Ascending aorta (tissue), 2 donors: ENCODE data around the gene ZBTB21. TPM values are rescaled to one million over a fixed set of nuclear protein-coding genes. Genes with fewer than 3 reads are reported as not detected.
A peak's percentile ranks its signal among the peaks of the same experiment; 100 is the strongest.

Experiments used
- DNase-seq, 2 donors: peaks; one replicate each; pipeline ENCODE4 v3.0.0-alpha.2; 2019; ENCODE audit warnings: low spot score in 2 of 2
- H3K27ac ChIP-seq, 2 donors: fragments of 200-600 bp; sonication (generic); one replicate each; pipeline ENCODE4 v1.5.1; 2016 to 2017; ENCODE audit warnings: mild to moderate bottlenecking in 1 of 2
- H3K27me3 ChIP-seq: fragments of 200-600 bp; sonication (generic); one replicate; pipeline ENCODE4 v1.5.1; 2017
- H3K36me3 ChIP-seq, 2 donors: fragments of 200-600 bp; sonication (generic); one replicate each; pipeline ENCODE4 v1.5.1; 2016
- H3K4me1 ChIP-seq, 2 donors: fragments of 200-600 bp; sonication (generic); one replicate each; pipeline ENCODE4 v1.5.1; 2016 to 2017; ENCODE audit warnings: mild to moderate bottlenecking in 1 of 2
- H3K4me3 ChIP-seq, 2 donors: fragments of 200-600 bp; sonication (generic); one replicate each; pipeline ENCODE4 v1.5.1; 2016 to 2017; ENCODE audit warnings: mild to moderate bottlenecking in 1 of 2
- H3K9me3 ChIP-seq, 2 donors: fragments of 200-600 bp; sonication (generic); one replicate each; pipeline ENCODE4 v1.5.1; 2016
- intact Hi-C: fragments of 100-400 bp; cut with DNase I; formaldehyde crosslinking; loops from one replicate; pipeline ENCODE4 v1.15.1; 2023
- total RNA-seq: library from RNA; depleted of rRNA; stranded (reverse); fragments of >200 nt; gene quantifications from one replicate; pipeline ENCODE4 v1.1.0, GENCODE V29; 2016
- TF ChIP-seq, protein P1 (sequence below), 3 experiments: fragments of 200-600 bp in 2 of 3; fragments of 450-650 bp in 1 of 3; sonication (generic) in 2 of 3; IDR thresholded peaks; one replicate each; pipeline ENCODE4 v1.5.1; 2016 to 2019; ENCODE audit warnings: antibody characterized with exemption in 3 of 3, mild to moderate bottlenecking in 1 of 3, moderate library complexity in 1 of 3

The ZBTB21 gene
- total RNA-seq, 1 donor from 2014 or later: 11.1 TPM

DNA sequence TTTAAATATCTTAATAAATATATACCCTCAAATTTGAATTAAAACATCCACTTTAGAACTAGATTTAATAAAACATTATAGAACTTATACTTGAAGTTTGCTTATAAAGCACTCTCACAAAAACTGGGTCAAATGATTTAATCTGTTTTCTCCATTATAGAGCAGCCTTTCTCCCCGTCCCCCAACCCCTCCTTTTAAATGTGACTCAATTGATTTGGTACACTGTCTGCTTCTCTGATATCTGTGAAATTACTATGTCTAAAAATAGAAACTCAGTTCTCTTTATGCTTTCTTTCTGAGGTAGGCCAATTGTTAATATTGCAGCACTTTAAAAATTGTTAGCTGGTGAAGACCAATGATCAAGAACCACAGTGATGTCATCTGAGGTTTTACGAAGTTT is 6.9 kb upstream of the ZBTB21 start:
- TF ChIP-seq, protein P1, sequence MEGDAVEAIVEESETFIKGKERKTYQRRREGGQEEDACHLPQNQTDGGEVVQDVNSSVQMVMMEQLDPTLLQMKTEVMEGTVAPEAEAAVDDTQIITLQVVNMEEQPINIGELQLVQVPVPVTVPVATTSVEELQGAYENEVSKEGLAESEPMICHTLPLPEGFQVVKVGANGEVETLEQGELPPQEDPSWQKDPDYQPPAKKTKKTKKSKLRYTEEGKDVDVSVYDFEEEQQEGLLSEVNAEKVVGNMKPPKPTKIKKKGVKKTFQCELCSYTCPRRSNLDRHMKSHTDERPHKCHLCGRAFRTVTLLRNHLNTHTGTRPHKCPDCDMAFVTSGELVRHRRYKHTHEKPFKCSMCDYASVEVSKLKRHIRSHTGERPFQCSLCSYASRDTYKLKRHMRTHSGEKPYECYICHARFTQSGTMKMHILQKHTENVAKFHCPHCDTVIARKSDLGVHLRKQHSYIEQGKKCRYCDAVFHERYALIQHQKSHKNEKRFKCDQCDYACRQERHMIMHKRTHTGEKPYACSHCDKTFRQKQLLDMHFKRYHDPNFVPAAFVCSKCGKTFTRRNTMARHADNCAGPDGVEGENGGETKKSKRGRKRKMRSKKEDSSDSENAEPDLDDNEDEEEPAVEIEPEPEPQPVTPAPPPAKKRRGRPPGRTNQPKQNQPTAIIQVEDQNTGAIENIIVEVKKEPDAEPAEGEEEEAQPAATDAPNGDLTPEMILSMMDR (IDR thresholded peaks at IDR 0.05): no peak
- intact Hi-C loops: no loop called here
- no peak overlapping the region for H3K27ac ChIP-seq

GRCh38 chr21:42016364-42016985 is 6.3 kb upstream of the ZBTB21 start:
- H3K4me3 ChIP-seq: no peak overlapping the region
- no peak for DNase-seq
- no peaks in the 10 kb centered on the region for H3K27me3 ChIP-seq
- no peaks in the 10 kb centered on the region for H3K36me3 ChIP-seq
- no peak overlapping the region for H3K27ac ChIP-seq
- intact Hi-C loops: no loop called here
- TF ChIP-seq, protein P1 (IDR thresholded peaks at IDR 0.05): no peak
- peaks cover 0 to 2% of the 10 kb centered on the region in 2 donors for H3K4me1 ChIP-seq
- no peaks in the 10 kb centered on the region for H3K9me3 ChIP-seq

More for the DNA sequence above, 6.9 kb upstream of the ZBTB21 start:
- no peak for DNase-seq
- no peaks in the 10 kb centered on the region for H3K36me3 ChIP-seq
- H3K4me3 ChIP-seq: no peak overlapping the region
- no peaks in the 10 kb centered on the region for H3K27me3 ChIP-seq
- H3K4me1 ChIP-seq: no peaks in the 10 kb centered on the region
- no peaks in the 10 kb centered on the region for H3K9me3 ChIP-seq

GRCh38 chr21:42013931-42014330 is 3.8 kb upstream of the ZBTB21 start:
- H3K9me3 ChIP-seq: no peaks in the 10 kb centered on the region
- no peak overlapping the region for H3K4me3 ChIP-seq
- no peaks in the 10 kb centered on the region for H3K36me3 ChIP-seq
- no peak overlapping the region for H3K27ac ChIP-seq
- H3K4me1 ChIP-seq: peaks cover 0 to 2% of the 10 kb centered on the region in 2 donors
- intact Hi-C loops: no loop called here
- H3K27me3 ChIP-seq: no peaks in the 10 kb centered on the region
- TF ChIP-seq, protein P1 (IDR thresholded peaks at IDR 0.05): no peak
- DNase-seq: peak in 1 of 2 donors; percentile 33

DNA sequence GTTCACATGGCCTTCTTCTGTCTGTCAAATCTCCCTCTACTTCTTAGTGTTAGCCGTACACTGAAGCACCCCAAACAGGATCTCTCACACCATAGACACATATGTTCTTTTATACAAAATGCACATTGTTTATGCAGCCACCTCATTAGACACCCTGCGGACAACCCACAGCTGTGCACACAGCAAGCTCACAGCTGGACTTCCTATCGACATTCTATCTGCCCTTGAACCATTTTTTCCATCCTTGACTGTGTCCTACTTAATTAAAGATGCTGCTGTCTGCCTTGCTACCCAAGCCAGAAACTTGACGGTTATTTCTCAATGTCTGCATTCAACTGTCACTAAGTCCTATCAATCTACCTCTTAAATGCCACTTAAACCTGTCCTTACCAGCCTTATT is 3.2 kb upstream of the ZBTB21 start:
- no peak overlapping the region for H3K4me3 ChIP-seq
- TF ChIP-seq, protein P1 (IDR thresholded peaks at IDR 0.05): no peak
- DNase-seq: no peak
- intact Hi-C loops: no loop called here
- H3K36me3 ChIP-seq: no peaks in the 10 kb centered on the region
- H3K27ac ChIP-seq: no peak overlapping the region
- H3K9me3 ChIP-seq: no peaks in the 10 kb centered on the region
- no peaks in the 10 kb centered on the region for H3K27me3 ChIP-seq
- H3K4me1 ChIP-seq: peaks cover 0 to 2% of the 10 kb centered on the region in 2 donors

DNA sequence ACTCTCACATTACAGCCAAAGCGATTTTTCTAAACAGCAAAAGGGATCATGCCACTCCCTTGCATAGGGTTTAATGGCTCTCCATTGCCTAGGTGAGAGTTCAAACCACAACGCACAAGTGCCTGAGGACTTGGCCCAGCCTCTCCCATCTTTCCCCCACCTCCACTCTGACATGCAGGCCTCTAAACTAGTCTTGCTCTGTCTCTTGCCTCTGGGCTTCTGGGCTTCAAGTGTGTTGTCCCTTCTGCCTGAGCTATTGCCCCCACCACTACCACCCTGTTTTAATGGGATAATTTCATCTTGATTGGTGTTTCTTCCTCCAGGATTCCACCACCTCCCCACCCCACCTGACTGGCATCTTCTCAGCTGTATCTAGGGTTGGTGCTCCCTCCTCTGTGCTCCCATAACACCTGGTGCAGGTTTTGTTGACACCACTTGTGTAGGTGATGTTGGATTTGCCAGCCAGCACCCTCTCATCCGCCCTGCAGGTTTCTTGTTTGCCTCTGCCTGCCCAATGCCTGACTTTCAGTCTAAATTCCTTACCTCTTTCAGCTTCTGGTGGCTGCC is 2.7 kb upstream of the ZBTB21 start:
- no peak overlapping the region for H3K4me3 ChIP-seq
- peaks cover 0 to 4% of the 10 kb centered on the region in 2 donors for H3K4me1 ChIP-seq
- H3K9me3 ChIP-seq: no peaks in the 10 kb centered on the region
- TF ChIP-seq, protein P1 (IDR thresholded peaks at IDR 0.05): no peak
- no peaks in the 10 kb centered on the region for H3K27me3 ChIP-seq
- peak overlapping the region; percentile 1 to 97 for H3K27ac ChIP-seq
- intact Hi-C loops: no loop called here
- no peaks in the 10 kb centered on the region for H3K36me3 ChIP-seq
- peak in 1 of 2 donors; percentile 42 for DNase-seq
